ENCODE measurements around the gene RPL10L. TPM values are rescaled to one million over a fixed set of nuclear protein-coding genes. Genes with fewer than 3 reads are reported as not detected.

The RPL10L gene
- total RNA-seq: not detected

DNA sequence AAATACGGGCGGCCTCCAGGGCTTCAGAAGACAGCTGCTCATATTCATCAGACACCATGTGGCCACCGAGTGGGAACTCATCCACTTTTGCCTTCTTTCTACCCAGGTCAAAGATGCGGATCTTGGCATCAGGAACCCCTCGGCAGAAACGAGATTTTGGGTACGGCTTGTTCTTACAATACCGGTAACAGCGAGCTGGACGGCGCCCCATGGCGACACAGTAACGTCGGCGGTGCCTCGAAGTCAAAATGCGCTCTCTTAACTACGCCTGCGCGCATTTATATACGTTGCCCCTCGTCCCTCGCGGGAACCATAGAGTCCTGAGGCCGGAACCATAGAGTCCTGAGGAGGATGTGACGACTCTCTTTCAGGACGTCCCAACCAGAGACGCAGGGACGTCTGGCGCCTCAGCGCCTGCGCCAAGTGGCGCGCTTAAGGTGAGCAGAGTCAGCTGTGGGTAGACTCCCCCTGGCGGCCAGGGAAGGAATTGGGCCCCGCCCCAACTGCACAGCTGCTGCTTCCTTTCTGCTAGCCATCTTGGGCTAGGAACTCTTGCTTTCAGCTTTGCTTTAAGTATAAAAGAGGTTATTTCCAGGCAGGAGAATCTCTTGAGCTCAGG is at the start of gene RPL10L:
Gene RPL10L (minus strand): TSS at position 256 of the 619 bp plus-strand sequence. CDS start 45 bp downstream, at position 211.
- H3K4me3 ChIP-seq: no peak within 1 kb of the TSS
- no peaks in the 10 kb centered on the region for H3K4me1 ChIP-seq
- TF ChIP-seq EP300 (IDR thresholded peaks at IDR 0.05) (no peak), POLR2A (IDR thresholded peaks at IDR 0.05; ENCODE audit: low read depth) (no peak), CTCF (IDR thresholded peaks at IDR 0.05) (no peak), POLR2AphosphoS5 (IDR thresholded peaks at IDR 0.05) (no peak)
- no peak within 1 kb of the TSS for H3K27ac ChIP-seq (replicated peaks in 1 of 4)
- intact Hi-C loops (cut with DNase I): no loop called here
- DNase-seq (ENCODE audit: extremely low spot score): no peak
- H3K27me3 ChIP-seq: no peaks in the 10 kb centered on the region
- no peaks in the 10 kb centered on the region for H3K36me3 ChIP-seq
- H3K9me3 ChIP-seq: no peaks in the 10 kb centered on the region
- WGBS: 91% methylated on average over 35 of the region's 36 CpGs

- intact Hi-C loops (cut with DNase I): no loop called here
- Histone ChIP-seq H3K27ac (replicated peaks in 1 of 4) (no peak overlapping the region), H3K27me3 (no peaks in the 10 kb centered on the region), H3K4me1 (no peaks in the 10 kb centered on the region), H3K36me3 (no peaks in the 10 kb centered on the region), H3K9me3 (peaks cover 0 to 4% (median 0%) of the 10 kb centered on the region in 4 donors), H3K4me3 (no peak overlapping the region)
- DNase-seq (ENCODE audit: extremely low spot score): no peak
- no peak for TF ChIP-seq POLR2AphosphoS5 (IDR thresholded peaks at IDR 0.05)
- WGBS: 76% methylated on average over 3 of the region's 3 CpGs
These were observed 40.2 kb upstream of the RPL10L start for GRCh38 chr14:46691819-46692218.

GRCh38 chr14:46686652-46687051 is 35.1 kb upstream of the RPL10L start:
- Histone ChIP-seq H3K36me3 (no peaks in the 10 kb centered on the region), H3K4me1 (no peaks in the 10 kb centered on the region), H3K4me3 (no peak overlapping the region), H3K9me3 (peaks cover 0 to 7% (median 0%) of the 10 kb centered on the region in 4 donors), H3K27me3 (no peaks in the 10 kb centered on the region), H3K27ac (replicated peaks in 1 of 4) (no peak overlapping the region)
- TF ChIP-seq EP300 (IDR thresholded peaks at IDR 0.05) (no peak), POLR2AphosphoS5 (IDR thresholded peaks at IDR 0.05) (no peak), POLR2A (IDR thresholded peaks at IDR 0.05; ENCODE audit: low read depth) (no peak), CTCF (IDR thresholded peaks at IDR 0.05) (no peak)
- no peak for DNase-seq (ENCODE audit: extremely low spot score)
- 93% methylated on average over 4 of the region's 4 CpGs for WGBS
- intact Hi-C loops (cut with DNase I): no loop called here

GRCh38 chr14:46672128-46672527 is 20.5 kb upstream of the RPL10L start:
- Histone ChIP-seq H3K36me3 (no peaks in the 10 kb centered on the region), H3K4me1 (no peaks in the 10 kb centered on the region), H3K27ac (replicated peaks in 1 of 4) (no peak overlapping the region), H3K9me3 (no peaks in the 10 kb centered on the region), H3K4me3 (no peak overlapping the region), H3K27me3 (no peaks in the 10 kb centered on the region)
- TF ChIP-seq POLR2AphosphoS5 (IDR thresholded peaks at IDR 0.05) (no peak), EP300 (IDR thresholded peaks at IDR 0.05) (no peak), POLR2A (IDR thresholded peaks at IDR 0.05; ENCODE audit: low read depth) (no peak), CTCF (IDR thresholded peaks at IDR 0.05) (no peak)
- 79% methylated on average over 3 of the region's 3 CpGs for WGBS
- DNase-seq (ENCODE audit: extremely low spot score): no peak
- intact Hi-C loops (cut with DNase I): no loop called here

- H3K27me3 ChIP-seq: no peaks in the 10 kb centered on the region
These were observed 11.8 kb upstream of the RPL10L start for GRCh38 chr14:46663382-46663781.

More at GRCh38 chr14:46663382-46663781, 11.8 kb upstream of the RPL10L start:
- DNase-seq (ENCODE audit: extremely low spot score): no peak
- Histone ChIP-seq H3K4me1 (no peaks in the 10 kb centered on the region), H3K4me3 (no peak overlapping the region), H3K27ac (replicated peaks in 1 of 4) (no peak overlapping the region), H3K36me3 (no peaks in the 10 kb centered on the region), H3K9me3 (peaks cover 0 to 12% (median 5%) of the 10 kb centered on the region in 4 donors)
- no peak for TF ChIP-seq POLR2A (IDR thresholded peaks at IDR 0.05; ENCODE audit: low read depth)
- no peak for TF ChIP-seq POLR2AphosphoS5 (IDR thresholded peaks at IDR 0.05)
- TF ChIP-seq CTCF (IDR thresholded peaks at IDR 0.05): no peak
- TF ChIP-seq EP300 (IDR thresholded peaks at IDR 0.05): no peak
- intact Hi-C loops (cut with DNase I): no loop called here
- 66% methylated on average over 4 of the region's 4 CpGs for WGBS
